Lower leg skin (tissue), 4 donors: ENCODE data around the gene BCL2L13. TPM values are rescaled to one million over a fixed set of nuclear protein-coding genes. Genes with fewer than 3 reads are reported as not detected.
"Not testable (repeated sequence)": the region's sequence is repeated elsewhere in the genome, so short reads cannot be mapped to it uniquely, and the experiment has no call there.

Experiments used
- DNase-seq, 2 donors: peaks; one replicate each; pipeline ENCODE4 v3.0.0-alpha.2; 2019; ENCODE audit warnings: low spot score in 2 of 2
- H3K4me3 ChIP-seq: fragments of 200-600 bp; sonication (generic); 2 replicates; pipeline ENCODE4 v1.5.1; 2017; ENCODE audit warnings: mild to moderate bottlenecking, low read depth; ENCODE audit not compliant: poor library complexity, severe bottlenecking
- POLR2A ChIP-seq, 2 donors: fragments of 450-650 bp; IDR thresholded peaks; one replicate each; pipeline ENCODE4 v1.6.1; 2016 to 2017; ENCODE audit warnings: antibody characterized with exemption in 2 of 2, mild to moderate bottlenecking in 1 of 2, moderate library complexity in 1 of 2
- WGBS, 2 donors: methylation state at CpG; one replicate each; pipeline ENCODE4 v1.1.5; 2018; 5-methylcytosine and 5-hydroxymethylcytosine counted together
- intact Hi-C: fragments of 100-400 bp; cut with DNase I; formaldehyde crosslinking; loops from one replicate; pipeline ENCODE4 v1.15.0; 2023; ENCODE audit warnings: low total_unique reads
- total RNA-seq, 4 donors: library from RNA; depleted of rRNA; stranded (reverse); fragments of >200 nt; gene quantifications; one replicate each; pipeline ENCODE4 v1.1.0, GENCODE V29; 2016
- TF ChIP-seq, protein P1 (sequence below), 3 donors: fragments of 450-650 bp; IDR thresholded peaks; one replicate each; pipeline ENCODE4 v1.5.1; 2016; ENCODE audit warnings: antibody characterized with exemption in 3 of 3, mild to moderate bottlenecking in 3 of 3, moderate library complexity in 2 of 3

BCL2L13 gene
- total RNA-seq, 4 donors from 2014 or later = 63.0 to 71.2 (median 67.5) TPM

DNA sequence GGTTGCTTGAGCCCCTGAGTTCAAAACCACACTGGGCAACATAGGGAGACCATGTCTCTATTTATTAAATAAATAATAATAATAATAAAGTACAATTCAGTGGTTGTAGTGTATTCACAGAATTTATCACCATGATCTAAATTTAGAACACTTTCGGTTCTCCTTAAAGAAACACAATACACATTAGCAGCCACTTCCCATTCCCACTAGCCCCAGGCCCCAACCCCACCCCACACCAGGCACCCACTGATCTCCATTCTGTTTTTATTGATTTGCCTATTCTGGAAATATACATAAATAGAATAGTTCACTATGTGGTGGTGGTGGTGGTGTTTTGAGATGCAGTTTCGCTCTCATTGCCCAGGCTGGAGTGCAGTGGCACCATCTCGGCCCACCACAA lies 45.7 kb downstream of the BCL2L13 start:
- 80 to 82% methylated on average over 3 of the region's 3 CpGs for WGBS, 2 donors
- H3K4me3 ChIP-seq = no peak overlapping the region
- TF ChIP-seq POLR2A (IDR thresholded peaks at IDR 0.05) = no peak
- TF ChIP-seq, protein P1, sequence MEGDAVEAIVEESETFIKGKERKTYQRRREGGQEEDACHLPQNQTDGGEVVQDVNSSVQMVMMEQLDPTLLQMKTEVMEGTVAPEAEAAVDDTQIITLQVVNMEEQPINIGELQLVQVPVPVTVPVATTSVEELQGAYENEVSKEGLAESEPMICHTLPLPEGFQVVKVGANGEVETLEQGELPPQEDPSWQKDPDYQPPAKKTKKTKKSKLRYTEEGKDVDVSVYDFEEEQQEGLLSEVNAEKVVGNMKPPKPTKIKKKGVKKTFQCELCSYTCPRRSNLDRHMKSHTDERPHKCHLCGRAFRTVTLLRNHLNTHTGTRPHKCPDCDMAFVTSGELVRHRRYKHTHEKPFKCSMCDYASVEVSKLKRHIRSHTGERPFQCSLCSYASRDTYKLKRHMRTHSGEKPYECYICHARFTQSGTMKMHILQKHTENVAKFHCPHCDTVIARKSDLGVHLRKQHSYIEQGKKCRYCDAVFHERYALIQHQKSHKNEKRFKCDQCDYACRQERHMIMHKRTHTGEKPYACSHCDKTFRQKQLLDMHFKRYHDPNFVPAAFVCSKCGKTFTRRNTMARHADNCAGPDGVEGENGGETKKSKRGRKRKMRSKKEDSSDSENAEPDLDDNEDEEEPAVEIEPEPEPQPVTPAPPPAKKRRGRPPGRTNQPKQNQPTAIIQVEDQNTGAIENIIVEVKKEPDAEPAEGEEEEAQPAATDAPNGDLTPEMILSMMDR (IDR thresholded peaks at IDR 0.05) = no peak
- DNase-seq = no peak
- intact Hi-C loops = no loop called here

- intact Hi-C loops = no loop called here
- WGBS, 2 donors = 86 to 92% methylated on average over 4 of the region's 4 CpGs
- no peak for DNase-seq
- TF ChIP-seq POLR2A (IDR thresholded peaks at IDR 0.05) = no peak
- TF ChIP-seq, protein P1 (IDR thresholded peaks at IDR 0.05) = no peak
- H3K4me3 ChIP-seq = no peak overlapping the region
Observed at GRCh38 chr22:17692841-17693240, 54.3 kb downstream of the BCL2L13 start.

GRCh38 chr22:17694193-17694592 lies 55.6 kb downstream of the BCL2L13 start:
- intact Hi-C loops = no loop called here
- WGBS, 2 donors = 92 to 94% methylated on average over 2 of the region's 2 CpGs
- no peak overlapping the region for H3K4me3 ChIP-seq
- no peak for DNase-seq
- TF ChIP-seq, protein P1 (IDR thresholded peaks at IDR 0.05) = no peak
- TF ChIP-seq POLR2A (IDR thresholded peaks at IDR 0.05) = no peak

GRCh38 chr22:17694752-17695151 lies 56.2 kb downstream of the BCL2L13 start:
- H3K4me3 ChIP-seq = no peak overlapping the region
- DNase-seq = no peak
- TF ChIP-seq, protein P1 (IDR thresholded peaks at IDR 0.05) = no peak
- no peak for TF ChIP-seq POLR2A (IDR thresholded peaks at IDR 0.05)
- 86 to 89% methylated on average over 6 of the region's 6 CpGs for WGBS, 2 donors
- intact Hi-C loops = no loop called here

GRCh38 chr22:17695986-17696385 lies 57.4 kb downstream of the BCL2L13 start:
- intact Hi-C loops = no loop called here

GRCh38 chr22:17697196-17697595 lies 58.6 kb downstream of the BCL2L13 start:
- 91 to 92% methylated on average over 10 of the region's 10 CpGs for WGBS, 2 donors
- DNase-seq, intact Hi-C loops, H3K4me3 ChIP-seq: not testable (repeated sequence)

More at GRCh38 chr22:17695986-17696385, 57.4 kb downstream of the BCL2L13 start:
- 92 to 93% methylated on average over 5 of the region's 5 CpGs for WGBS, 2 donors
- TF ChIP-seq POLR2A (IDR thresholded peaks at IDR 0.05) = no peak
- TF ChIP-seq, protein P1 (IDR thresholded peaks at IDR 0.05) = no peak
- no peak for DNase-seq
- H3K4me3 ChIP-seq = no peak overlapping the region

GRCh38 chr22:17698276-17698675 lies 59.7 kb downstream of the BCL2L13 start:
- H3K4me3 ChIP-seq, intact Hi-C loops, DNase-seq: not testable (repeated sequence)
- 95 to 100% methylated on average over 3 of the region's 3 CpGs for WGBS, 2 donors
